Effector memory CD4-positive, alpha-beta T cell (primary cell): Measurements from ENCODE around the gene DRAP1.
"Not testable (repeated sequence)": the region's sequence is repeated elsewhere in the genome, so short reads cannot be mapped to it uniquely, and the experiment has no call there.

Experiments
- DNase-seq, 3 donors: peaks; one replicate each; pipeline ENCODE4 v3.0.0-alpha.2; 2020
- H3K27ac ChIP-seq: 2 replicates; pipeline ENCODE4 v1.7.0; 2013; ENCODE audit warnings: mild to moderate bottlenecking, low read length, moderate library complexity; ENCODE audit not compliant: insufficient read depth, poor library complexity, severe bottlenecking
- H3K27me3 ChIP-seq: replicated peaks from 2 replicates; pipeline ENCODE4 v1.7.0; 2013; ENCODE audit warnings: mild to moderate bottlenecking, low read length; ENCODE audit not compliant: insufficient read depth, control insufficient read depth, poor library complexity, severe bottlenecking
- H3K36me3 ChIP-seq: 2 replicates; pipeline ENCODE4 v1.7.0; 2013; ENCODE audit warnings: mild to moderate bottlenecking, low read length, moderate library complexity; ENCODE audit not compliant: control insufficient read depth, insufficient read depth
- H3K4me1 ChIP-seq: 2 replicates; pipeline ENCODE4 v1.7.0; 2013; ENCODE audit warnings: low read length, mild to moderate bottlenecking; ENCODE audit not compliant: control insufficient read depth, insufficient read depth, poor library complexity, severe bottlenecking
- H3K4me3 ChIP-seq: 2 replicates; pipeline ENCODE4 v1.7.0; 2013; ENCODE audit warnings: low read length, low read depth, mild to moderate bottlenecking; ENCODE audit not compliant: insufficient read depth, poor library complexity, severe bottlenecking
- H3K9me3 ChIP-seq: 2 replicates; pipeline ENCODE4 v1.7.0; 2013; ENCODE audit warnings: mild to moderate bottlenecking, low read length, moderate library complexity; ENCODE audit not compliant: control insufficient read depth

DRAP1 gene

DNA sequence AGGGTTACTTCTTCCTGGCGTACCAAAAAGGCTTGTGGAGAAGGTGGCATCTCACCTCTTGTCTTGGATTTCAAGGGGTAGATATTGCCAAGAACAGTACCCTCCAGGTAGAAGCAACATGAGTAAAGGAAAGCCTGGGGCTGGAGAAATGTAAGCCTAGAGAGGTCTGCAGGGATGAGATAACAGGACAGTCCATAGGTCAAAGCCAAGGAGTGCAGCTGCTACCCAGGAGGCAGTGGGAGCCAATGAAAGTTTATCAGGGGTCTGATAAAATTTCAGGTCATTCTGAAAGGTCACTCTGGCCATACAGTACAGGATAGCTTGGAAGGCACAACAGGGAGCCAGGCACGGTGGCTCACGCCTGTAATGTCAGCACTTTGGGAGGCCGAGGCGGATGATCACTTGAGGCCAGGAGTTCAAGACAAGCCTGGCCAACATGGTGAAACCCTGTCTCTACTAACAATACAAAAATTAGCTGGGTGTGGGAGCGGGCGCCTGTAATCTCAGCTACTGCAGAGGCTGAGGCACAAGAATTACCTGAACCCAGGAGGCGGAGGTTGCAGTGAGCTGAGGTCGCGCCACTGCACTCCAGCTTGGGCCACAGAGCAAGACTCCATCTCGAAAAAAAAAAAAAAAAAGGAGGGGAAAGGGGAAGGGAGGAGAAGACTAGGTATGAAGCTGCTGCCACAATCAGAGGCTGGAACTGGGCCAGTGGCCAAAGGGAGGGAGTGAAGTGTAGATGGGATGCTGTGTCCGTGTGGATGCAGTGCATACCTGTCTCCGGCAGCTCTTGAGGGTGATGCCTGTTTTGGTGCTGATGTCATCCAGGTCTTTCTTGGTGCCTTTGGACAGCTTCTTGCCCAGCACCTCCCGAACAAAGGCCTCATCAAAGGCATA, 32.2 kb upstream of the DRAP1 start:
- H3K9me3 ChIP-seq = no peaks in the 10 kb centered on the region
- H3K36me3 ChIP-seq = peaks cover 27% of the 10 kb centered on the region
- no peaks in the 10 kb centered on the region for H3K27me3 ChIP-seq
- peak overlapping the region; percentile 90 for H3K27ac ChIP-seq
- H3K4me1 ChIP-seq = peaks cover 26% of the 10 kb centered on the region
- DNase-seq = no peak
- H3K4me3 ChIP-seq = no peak overlapping the region

DNA sequence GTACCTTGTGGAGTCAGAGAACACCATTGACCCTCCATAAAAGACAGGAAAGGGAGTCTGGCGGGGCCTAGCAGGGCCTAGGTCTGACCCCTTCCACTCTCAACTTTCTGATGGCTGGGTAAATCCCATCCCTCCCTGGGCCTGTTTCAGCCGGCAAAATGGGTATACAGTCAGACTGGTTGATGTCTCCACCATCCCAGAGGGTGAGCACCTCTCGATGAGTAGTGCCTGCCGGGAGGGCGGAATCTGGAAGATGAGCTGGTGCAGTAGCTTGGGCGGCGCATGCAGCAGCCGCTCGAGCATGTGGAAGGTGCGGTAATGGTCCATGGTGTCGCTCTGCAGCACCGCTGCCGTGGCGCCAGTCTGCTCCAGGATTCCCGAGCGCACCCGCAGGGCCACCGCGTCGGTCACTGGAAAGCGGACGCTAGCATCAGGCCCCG, 31.5 kb upstream of the DRAP1 start:
- no peak for DNase-seq
- Histone ChIP-seq H3K27me3 (no peaks in the 10 kb centered on the region), H3K4me1 (peaks cover 33% of the 10 kb centered on the region), H3K4me3 (peak overlapping the region; percentile 79), H3K36me3 (peaks cover 22% of the 10 kb centered on the region), H3K27ac (peak overlapping the region; percentile 90), H3K9me3 (no peaks in the 10 kb centered on the region)

DNA sequence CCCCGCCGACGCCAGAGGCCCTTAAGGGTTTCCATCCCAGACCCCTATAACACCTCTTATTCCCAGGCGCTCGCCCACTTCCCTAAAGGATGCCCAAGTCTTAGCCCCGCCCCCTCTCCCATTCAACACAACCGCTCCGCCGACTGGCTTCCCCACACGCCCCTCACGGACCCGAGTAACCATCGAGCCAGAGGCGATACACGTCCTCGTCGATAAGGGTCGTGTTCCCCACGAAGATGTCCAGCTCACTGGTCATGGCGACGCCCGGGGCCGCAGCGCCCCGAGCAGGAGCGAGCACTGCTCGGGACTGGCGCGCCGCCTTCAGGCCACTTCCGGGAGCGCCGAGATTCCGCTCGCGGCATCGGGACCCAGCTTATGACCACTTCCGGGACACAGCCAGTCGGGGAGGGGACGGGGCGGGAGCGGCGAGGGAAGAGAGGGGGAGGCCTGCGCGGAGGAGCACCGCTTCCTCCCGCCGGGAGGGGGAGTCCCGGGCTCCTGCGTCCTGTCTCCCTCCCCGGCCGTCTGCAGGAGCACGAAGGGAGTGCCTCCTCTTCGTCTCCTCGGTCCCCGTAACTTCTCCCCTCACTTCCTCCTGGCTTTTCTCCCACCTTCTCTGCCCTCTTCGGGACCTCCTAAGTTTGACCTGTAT, 30.9 kb upstream of the DRAP1 start, which contains the start of gene FIBP:
Gene FIBP, minus strand, starts transcription at position 309 of the 652 bp plus-strand sequence. Its CDS starts 53 bp downstream, at position 256.
- peak; percentile 92 to 95 (median 93) for DNase-seq
- H3K36me3 ChIP-seq = peaks cover 16% of the 10 kb centered on the region
- H3K4me1 ChIP-seq = peaks cover 38% of the 10 kb centered on the region

DNA sequence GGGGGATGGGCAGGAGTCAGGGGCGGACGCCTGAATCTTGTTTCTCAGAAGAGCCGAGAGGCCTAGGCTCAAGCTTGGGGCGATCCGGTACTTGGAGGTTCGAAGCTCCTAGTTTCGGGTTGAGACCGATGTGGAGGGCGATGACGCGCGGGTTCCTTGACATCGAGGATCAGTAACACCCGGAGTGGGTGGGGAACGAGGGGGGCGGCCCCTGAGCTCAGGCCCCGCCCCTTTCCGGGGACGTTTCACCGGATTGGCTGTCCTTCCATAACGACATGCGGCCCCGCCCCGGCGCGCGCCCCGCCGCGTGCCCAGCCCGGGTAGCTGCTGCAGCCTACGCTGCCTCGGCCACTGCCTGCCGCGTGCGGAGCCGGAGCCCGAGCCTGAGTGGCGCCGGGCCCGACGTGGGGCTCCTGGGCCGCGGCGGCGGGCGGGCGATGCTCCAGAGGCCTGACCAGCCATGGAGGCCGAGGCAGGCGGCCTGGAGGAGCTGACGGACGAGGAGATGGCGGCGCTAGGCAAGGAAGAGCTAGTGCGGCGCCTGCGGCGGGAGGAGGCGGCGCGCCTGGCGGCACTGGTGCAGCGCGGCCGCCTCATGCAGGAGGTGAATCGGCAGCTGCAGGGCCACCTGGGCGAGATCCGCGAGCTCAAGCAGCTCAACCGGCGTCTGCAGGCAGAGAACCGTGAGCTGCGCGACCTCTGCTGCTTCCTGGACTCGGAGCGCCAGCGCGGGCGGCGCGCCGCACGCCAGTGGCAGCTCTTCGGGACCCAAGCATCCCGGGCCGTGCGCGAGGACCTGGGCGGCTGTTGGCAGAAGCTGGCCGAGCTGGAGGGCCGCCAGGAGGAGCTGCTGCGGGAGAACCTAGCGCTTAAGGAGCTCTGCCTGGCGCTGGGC, 28.7 kb upstream of the DRAP1 start, which contains the start of gene CCDC85B:
Gene CCDC85B, plus strand, starts transcription at position 350 of the 895 bp plus-strand sequence. Its CDS starts 111 bp downstream, at position 461.
- peaks cover 2% of the 10 kb centered on the region for H3K36me3 ChIP-seq
- no peaks in the 10 kb centered on the region for H3K27me3 ChIP-seq
- peak within 1 kb of the TSS; percentile 79 for H3K4me3 ChIP-seq
- H3K27ac ChIP-seq = peak within 1 kb of the TSS; percentile 90
- H3K9me3 ChIP-seq = no peaks in the 10 kb centered on the region
- peak; percentile 96 to 97 (median 97) for DNase-seq
- peaks cover 45% of the 10 kb centered on the region for H3K4me1 ChIP-seq

More for the DNA sequence above, 30.9 kb upstream of the DRAP1 start, which contains the start of gene FIBP:
- H3K4me3 ChIP-seq = peak within 1 kb of the TSS; percentile 79
- H3K27ac ChIP-seq = peak within 1 kb of the TSS; percentile 90
- no peaks in the 10 kb centered on the region for H3K27me3 ChIP-seq
- H3K9me3 ChIP-seq = no peaks in the 10 kb centered on the region

DNA sequence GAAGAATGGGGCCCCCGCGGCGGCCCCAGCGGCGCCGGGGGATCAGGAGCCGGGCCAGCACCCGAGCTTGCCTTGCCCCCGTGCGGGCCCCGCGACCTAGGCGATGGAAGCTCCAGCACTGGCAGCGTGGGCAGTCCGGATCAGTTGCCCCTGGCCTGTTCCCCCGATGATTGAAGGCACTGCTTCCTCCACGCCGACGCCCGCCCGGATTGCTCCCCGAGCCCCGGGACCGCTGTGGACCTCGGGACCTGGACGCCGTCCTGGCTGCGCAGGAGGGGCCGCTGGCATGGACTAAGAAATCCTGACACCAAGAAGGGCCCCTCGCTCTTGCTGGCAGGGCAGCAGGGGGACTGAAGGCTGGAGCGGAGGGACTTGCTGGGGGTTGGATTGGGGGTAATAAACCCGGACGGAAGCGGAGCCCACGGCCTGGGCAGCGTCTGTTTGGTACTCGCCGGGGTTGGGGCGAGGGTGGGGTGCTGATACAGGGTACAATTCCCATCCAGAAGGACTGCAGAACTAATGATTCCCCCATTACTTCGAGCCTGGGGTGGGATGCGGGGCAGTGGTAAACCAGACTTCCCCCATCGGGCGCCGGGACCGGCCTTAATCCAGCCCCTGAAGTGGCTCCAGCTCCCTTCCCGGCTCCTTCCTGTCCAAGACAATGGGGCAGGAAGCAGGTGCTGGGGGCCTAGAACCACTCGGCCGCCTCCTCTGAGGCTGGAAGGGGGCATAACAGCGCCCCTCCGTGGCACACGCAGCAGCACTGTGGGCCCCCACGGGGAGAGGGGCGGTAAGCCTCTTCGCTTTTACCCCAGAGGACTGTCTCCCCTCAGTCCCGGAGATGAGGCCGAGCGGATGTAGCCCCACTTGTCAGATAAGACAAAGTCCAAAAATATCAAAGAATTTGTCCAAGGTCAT, 27.7 kb upstream of the DRAP1 start:
- H3K36me3 ChIP-seq = no peaks in the 10 kb centered on the region
- DNase-seq = no peak
- H3K27me3 ChIP-seq = no peaks in the 10 kb centered on the region

DNA sequence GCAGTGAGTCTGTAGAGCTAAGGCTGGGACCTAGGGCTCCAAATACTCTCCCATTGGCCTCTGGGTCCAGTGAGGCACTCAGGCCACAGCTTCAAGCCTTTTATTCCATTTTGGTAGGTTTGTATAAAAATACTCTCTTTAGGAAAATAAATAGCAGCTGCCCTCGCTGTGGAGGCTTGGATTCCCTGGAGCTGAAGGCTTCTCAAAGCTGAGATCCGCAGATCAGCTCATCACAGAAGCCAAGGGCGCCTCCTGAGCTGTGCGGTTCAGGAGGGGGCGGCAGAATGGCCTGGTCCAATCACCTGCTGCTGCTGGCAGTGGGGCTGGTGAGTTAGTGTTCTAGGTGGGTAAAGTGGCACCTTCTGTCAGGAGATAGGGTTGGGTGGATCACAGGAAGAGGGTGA, 27.1 kb upstream of the DRAP1 start:
- H3K9me3 ChIP-seq, H3K27me3 ChIP-seq, DNase-seq, H3K36me3 ChIP-seq: not testable (repeated sequence)
- Histone ChIP-seq H3K27ac (peak overlapping the region; percentile 90), H3K4me1 (peaks cover 45% of the 10 kb centered on the region), H3K4me3 (peak overlapping the region; percentile 79)

More for the DNA sequence above, 27.7 kb upstream of the DRAP1 start:
- peak overlapping the region; percentile 79 for H3K4me3 ChIP-seq
- H3K27ac ChIP-seq = peak overlapping the region; percentile 90
- H3K9me3 ChIP-seq = no peaks in the 10 kb centered on the region
- H3K4me1 ChIP-seq = peaks cover 45% of the 10 kb centered on the region

DNA sequence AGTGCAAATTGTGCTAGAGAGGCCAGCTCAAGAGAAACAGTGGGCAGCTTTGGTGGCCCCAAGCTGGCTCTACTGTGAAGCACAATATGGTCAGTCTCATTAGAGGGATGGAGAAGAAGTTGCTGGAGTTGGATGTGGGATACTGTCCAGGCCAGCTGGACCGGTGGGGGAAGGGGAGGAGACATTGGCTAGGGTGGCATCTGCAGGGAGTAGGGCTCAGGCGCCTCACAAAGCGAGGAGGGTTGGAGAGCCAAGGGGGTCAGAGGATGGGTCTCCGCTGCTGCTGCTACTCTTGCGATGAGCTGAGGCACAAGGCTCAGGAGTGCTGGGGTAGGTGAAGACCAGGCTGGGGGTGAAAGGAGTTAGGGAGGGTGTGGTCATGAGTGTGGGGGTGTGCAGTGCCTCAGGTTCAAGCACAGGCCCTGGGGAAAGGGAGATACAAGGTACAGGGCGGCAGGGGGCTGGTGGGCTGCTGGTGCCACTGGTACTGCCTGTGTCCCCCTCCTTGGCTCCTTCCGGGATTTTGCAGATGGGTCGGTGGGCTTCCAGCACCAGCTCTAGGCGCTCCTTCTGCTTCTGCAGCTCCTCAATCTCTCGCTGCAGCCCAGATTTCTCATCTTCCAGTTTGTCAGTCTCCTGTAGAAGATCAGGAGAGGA, 26.4 kb upstream of the DRAP1 start:
- H3K4me1 ChIP-seq = peaks cover 42% of the 10 kb centered on the region
- DNase-seq = no peak
- peak overlapping the region; percentile 62 for H3K27ac ChIP-seq
- peak overlapping the region; percentile 6 for H3K4me3 ChIP-seq
- H3K27me3 ChIP-seq = no peaks in the 10 kb centered on the region
- no peaks in the 10 kb centered on the region for H3K36me3 ChIP-seq
- no peaks in the 10 kb centered on the region for H3K9me3 ChIP-seq

DNA sequence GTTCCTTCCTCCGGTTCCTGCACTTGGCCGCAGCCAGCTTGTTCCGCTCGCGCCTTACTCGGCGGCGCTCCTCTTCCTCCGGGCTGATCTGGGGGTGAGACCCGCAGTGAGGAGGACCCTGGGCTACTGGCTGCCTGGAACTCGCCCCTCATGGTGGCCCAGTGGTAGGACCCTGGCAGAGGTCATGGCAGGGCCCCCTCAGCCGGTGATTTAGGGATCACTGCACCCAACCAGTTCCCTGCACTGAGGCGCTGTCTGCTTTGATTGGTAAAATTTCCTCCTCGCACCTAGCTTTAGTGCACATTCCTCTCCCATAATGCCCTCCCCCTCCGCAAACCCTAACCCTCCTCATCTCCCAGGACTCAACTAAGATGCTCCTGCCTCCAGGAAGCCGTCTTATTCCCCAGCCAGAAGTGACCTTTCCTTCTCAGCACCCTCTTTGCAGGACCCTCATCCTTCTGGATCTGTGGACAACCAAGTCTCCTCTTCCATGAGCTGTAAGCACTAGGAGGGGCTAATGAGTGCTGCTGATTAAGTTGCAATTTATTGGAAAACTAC, 25.1 kb upstream of the DRAP1 start:
- Histone ChIP-seq H3K4me1 (peaks cover 43% of the 10 kb centered on the region), H3K27me3 (peaks cover 4% of the 10 kb centered on the region), H3K36me3 (no peaks in the 10 kb centered on the region), H3K4me3 (peak overlapping the region; percentile 35), H3K27ac (peak overlapping the region; percentile 62), H3K9me3 (no peaks in the 10 kb centered on the region)
- no peak for DNase-seq
